H1 (cell line): ENCODE data around the gene COTL1. TPM values are rescaled to one million over a fixed set of nuclear protein-coding genes. Genes with fewer than 3 reads are reported as not detected.

ENCODE experiments used
- CHD7 ChIP-seq: fragments of 300-600 bp; sonication (generic); IDR thresholded peaks from 2 replicates; pipeline ENCODE4 v1.7.1; 2012; ENCODE audit warnings: low read length, moderate library complexity, mild to moderate bottlenecking, inconsistent platforms; ENCODE audit not compliant: insufficient replicate concordance
- RFX5 ChIP-seq: IDR thresholded peaks from 2 replicates; pipeline ENCODE4 v1.6.1; 2011; ENCODE audit warnings: low read depth, low read length, improper control_type of control experiment, borderline replicate concordance
- SP2 ChIP-seq: IDR thresholded peaks from 2 replicates; pipeline ENCODE4 v1.6.1; 2012; ENCODE audit warnings: mild to moderate bottlenecking, low read length, inconsistent platforms
- USF2 ChIP-seq: IDR thresholded peaks from 2 replicates; pipeline ENCODE4 v1.6.1; 2011; ENCODE audit warnings: low read length, improper control_type of control experiment
- polyA plus RNA-seq, 7 experiments: library from polyadenylated mRNA; depleted of rRNA in 3 of 7; stranded (reverse) in 5 of 7; unstranded in 2 of 7; fragments of >200 nt in 5 of 7; fragments of 200-250 nt in 2 of 7; gene quantifications; 1 replicate in 5 of 7; 2 replicates in 1 of 7; 4 replicates in 1 of 7; pipeline versions ENCODE4 v1.2.1 to v1.2.3, GENCODE V29; 2011 to 2013; ENCODE audit warnings: missing spikeins in 2 of 7, mixed read lengths in 2 of 7
- total RNA-seq: library from RNA; stranded (reverse); fragmentation: NEBNext Ultra II Directional; extraction: Animal tissue kit (Norgen Biotek cat#: 25700); gene quantifications from 2 replicates; pipeline ENCODE4 v1.2.1, GENCODE V29; 2021

Gene COTL1
- total and polyA plus RNA-seq, 2 of the 8 experiments (the other 6 are each of a cell fraction or from before 2014, with no cell fraction given) = 59.2 to 183 TPM

GRCh38 chr16:84582958-84583516 is 34.8 kb downstream of the COTL1 start (continued):
- TF ChIP-seq CHD7 = no peak
- no peak for TF ChIP-seq RFX5
- TF ChIP-seq USF2 = no peak
- TF ChIP-seq SP2 = no peak
